Activated CD4-positive, alpha-beta T cell treated with anti-CD3 and anti-CD28 coated beads for 36 hours (primary cell): ENCODE results near the gene ZNF598. TPM values are rescaled to one million over a fixed set of nuclear protein-coding genes. Genes with fewer than 3 reads are reported as not detected.

ENCODE experiments used
- ATAC-seq: fragments of 200-7000 bp; cut with Tn5 transposase; one replicate; pipeline ENCODE4 v1.10.0; 2021; ENCODE audit warnings: mild to moderate bottlenecking, moderate library complexity
- CTCF ChIA-PET: fragments of 350-600 bp; sonication (Branson Sonifier 250); formaldehyde crosslinking; loops from one replicate; lab custom pipeline; 2021; ENCODE audit warnings: antibody characterized with exemption; lab: Charles Lee
- POLR2A ChIA-PET: fragments of 350-600 bp; sonication (Branson Sonifier 250); formaldehyde crosslinking; loops from one replicate; lab custom pipeline; 2021; ENCODE audit warnings: antibody characterized with exemption, inconsistent platforms; lab: Charles Lee
- DNase-seq: peaks from one replicate; pipeline ENCODE4 v3.0.0-alpha.2; 2020
- H3K27ac Mint-ChIP-seq: one replicate; pipeline ENCODE4 v1.8.0; 2021; ENCODE audit warnings: mixed read lengths
- H3K27me3 Mint-ChIP-seq: one replicate; pipeline ENCODE4 v1.8.0; 2021; ENCODE audit warnings: mixed read lengths
- H3K36me3 Mint-ChIP-seq: one replicate; pipeline ENCODE4 v1.8.0; 2021; ENCODE audit warnings: low read depth, mixed read lengths
- H3K4me1 Mint-ChIP-seq: one replicate; pipeline ENCODE4 v1.8.0; 2021; ENCODE audit warnings: mixed read lengths
- H3K4me3 Mint-ChIP-seq: one replicate; pipeline ENCODE4 v1.8.0; 2021; ENCODE audit warnings: mild to moderate bottlenecking, moderate library complexity, mixed read lengths
- H3K9me3 Mint-ChIP-seq: one replicate; pipeline ENCODE4 v1.8.0; 2021; ENCODE audit warnings: low read depth, mixed read lengths
- intact Hi-C, 2 experiments: fragments of 100-400 bp; cut with DNase I in 1 of 2; cut with micrococcal nuclease in 1 of 2; formaldehyde crosslinking; loops; one replicate each; pipeline versions ENCODE4 v1.14.2 to v1.15.1; 2022 to 2024; cut with DNase I, micrococcal nuclease
- total RNA-seq, 2 experiments: library from RNA; stranded (reverse); gene quantifications; one replicate each; pipeline ENCODE4 v1.2.3, GENCODE V29; 2021

The ZNF598 gene
- total RNA-seq, 2 experiments from 2014 or later, result 64.6 to 69.8 TPM

- Mint-ChIP-seq H3K4me1 (peaks cover 10% of the 10 kb centered on the region), H3K4me3 (peak overlapping the region; percentile 29), H3K27me3 (peaks cover 17% of the 10 kb centered on the region), H3K36me3 (no peaks in the 10 kb centered on the region), H3K9me3 (no peaks in the 10 kb centered on the region), H3K27ac (no peak overlapping the region)
- no peak for ATAC-seq
- DNase-seq, result no peak
- POLR2A ChIA-PET, result no interaction called here
- intact Hi-C loops, result loop anchor here in 1 of 2 experiments (10.0 kb wide), 1 partner anchor 459 kb away; no protein-coding TSS in a partner anchor
- CTCF ChIA-PET, result no interaction called here
These were observed 16.3 kb upstream of the ZNF598 start for GRCh38 chr16:2025878-2026460.

GRCh38 chr16:2025251-2025650 is 15.6 kb upstream of the ZNF598 start:
- Mint-ChIP-seq H3K36me3 (no peaks in the 10 kb centered on the region), H3K9me3 (no peaks in the 10 kb centered on the region), H3K4me1 (peaks cover 15% of the 10 kb centered on the region), H3K4me3 (no peak overlapping the region), H3K27me3 (peaks cover 19% of the 10 kb centered on the region), H3K27ac (no peak overlapping the region)
- ATAC-seq (no peak), DNase-seq (no peak)
- intact Hi-C loops, result loop anchor here in 1 of 2 experiments (10.0 kb wide), 1 partner anchor 460 kb away; no protein-coding TSS in a partner anchor
- ChIA-PET CTCF (interaction anchor here (1.4 kb wide), 1 partner anchor 115 kb away, joined by 4 read pairs; no protein-coding TSS in a partner anchor), POLR2A (interaction anchor here (0.6 kb wide), 1 partner anchor 127 kb away, joined by 4 read pairs; no protein-coding TSS in a partner anchor)

GRCh38 chr16:2024032-2024420 is 14.4 kb upstream of the ZNF598 start:
- Mint-ChIP-seq H3K4me3 (no peak overlapping the region), H3K36me3 (no peaks in the 10 kb centered on the region), H3K9me3 (no peaks in the 10 kb centered on the region), H3K27ac (peak overlapping the region; percentile 60), H3K27me3 (peaks cover 23% of the 10 kb centered on the region), H3K4me1 (peaks cover 15% of the 10 kb centered on the region)
- intact Hi-C loops, result loop anchor here (5.0 to 10.0 kb wide), 2 partner anchors 38 to 461 kb away; no protein-coding TSS in a partner anchor
- ATAC-seq (no peak), DNase-seq (no peak)
- ChIA-PET CTCF (interaction anchor here (1.2 to 1.5 kb wide), 2 partner anchors 9 to 112 kb away, joined by 4 read pairs; partner anchors contain the start of gene PKD1), POLR2A (interaction anchor here (1.1 kb wide), 1 partner anchor 131 kb away, joined by 4 read pairs; the partner anchor contains the start of gene TRAF7)

GRCh38 chr16:2023092-2024031 is 13.7 kb upstream of the ZNF598 start:
- Mint-ChIP-seq H3K36me3 (no peaks in the 10 kb centered on the region), H3K9me3 (no peaks in the 10 kb centered on the region), H3K27ac (no peak overlapping the region), H3K4me3 (peak overlapping the region; percentile 46), H3K27me3 (peaks cover 27% of the 10 kb centered on the region), H3K4me1 (peaks cover 15% of the 10 kb centered on the region)
- peak; percentile 97 for DNase-seq
- POLR2A ChIA-PET, result interaction anchor here (1.1 to 1.6 kb wide), 2 partner anchors 132 kb away, joined by 4 to 5 read pairs; partner anchors contain the start of gene TRAF7
- peak; percentile 86 for ATAC-seq
- intact Hi-C loops, result loop anchor here (1.0 to 10.0 kb wide), 14 partner anchors 13 to 478 kb away; partner anchors contain the start of genes CCNF (in 1 of the 2), ECI1 (in 1 of the 2), NTHL1 (in 1 of the 2) and RNPS1 (in 1 of the 2)
- CTCF ChIA-PET, result interaction anchor here (0.6 to 3.4 kb wide), 11 partner anchors 9 to 132 kb away, joined by 3 to 42 read pairs (median 4); partner anchors contain the start of genes HS3ST6, NTHL1, PKD1 and TRAF7

GRCh38 chr16:2022723-2023091 is 13.1 kb upstream of the ZNF598 start:
- Mint-ChIP-seq H3K27ac (no peak overlapping the region), H3K4me1 (peaks cover 15% of the 10 kb centered on the region), H3K4me3 (peak overlapping the region; percentile 46), H3K27me3 (peaks cover 29% of the 10 kb centered on the region), H3K9me3 (no peaks in the 10 kb centered on the region), H3K36me3 (no peaks in the 10 kb centered on the region)
- ATAC-seq (peak; percentile 35), DNase-seq (no peak)
- CTCF ChIA-PET, result interaction anchor here (0.6 to 3.4 kb wide), 13 partner anchors 9 to 408 kb away, joined by 3 to 42 read pairs (median 3); partner anchors contain the start of genes HS3ST6, NTHL1, TRAF7 and TSC2
- intact Hi-C loops, result loop anchor here (1.0 to 10.0 kb wide), 14 partner anchors 12 to 479 kb away; partner anchors contain the start of genes CCNF (in 1 of the 2), ECI1 (in 1 of the 2), NTHL1 (in 1 of the 2) and RNPS1 (in 1 of the 2)
- POLR2A ChIA-PET, result interaction anchor here (0.6 to 1.6 kb wide), 2 partner anchors 27 to 133 kb away, joined by 3 to 5 read pairs; partner anchors contain the start of gene TRAF7

- ChIA-PET CTCF (interaction anchor here (0.5 to 3.4 kb wide), 4 partner anchors 16 to 120 kb away, joined by 3 to 42 read pairs (median 3); partner anchors contain the start of gene NOXO1), POLR2A (interaction anchor here (1.2 kb wide), 1 partner anchor 135 kb away, joined by 4 read pairs; the partner anchor contains the start of gene TRAF7)
- ATAC-seq (no peak), DNase-seq (peak; percentile 41)
- Mint-ChIP-seq H3K27ac (no peak overlapping the region), H3K36me3 (no peaks in the 10 kb centered on the region), H3K4me1 (peaks cover 15% of the 10 kb centered on the region), H3K27me3 (peaks cover 22% of the 10 kb centered on the region), H3K9me3 (no peaks in the 10 kb centered on the region), H3K4me3 (no peak overlapping the region)
- intact Hi-C loops, result loop anchor here (5.0 to 10.0 kb wide), 2 partner anchors 42 to 465 kb away; no protein-coding TSS in a partner anchor
These were observed 10.6 kb upstream of the ZNF598 start for GRCh38 chr16:2019921-2020831.

GRCh38 chr16:2019518-2019920 is 9.9 kb upstream of the ZNF598 start, which contains the start of gene NPW:
Gene NPW (plus strand): TSS chr16:2019785.
- ATAC-seq (no peak), DNase-seq (peak; percentile 58)
- intact Hi-C loops, result no loop called here
- Mint-ChIP-seq H3K27me3 (peaks cover 22% of the 10 kb centered on the region), H3K4me1 (peaks cover 15% of the 10 kb centered on the region), H3K27ac (no peak within 1 kb of the TSS), H3K9me3 (no peaks in the 10 kb centered on the region), H3K36me3 (no peaks in the 10 kb centered on the region), H3K4me3 (no peak within 1 kb of the TSS)
- CTCF ChIA-PET, result interaction anchor here (0.5 to 1.5 kb wide), 2 partner anchors 38 to 121 kb away, joined by 3 to 7 read pairs; partner anchors contain the start of gene NOXO1
- POLR2A ChIA-PET, result interaction anchor here (1.2 kb wide), 1 partner anchor 136 kb away, joined by 4 read pairs; the partner anchor contains the start of gene TRAF7

- intact Hi-C loops, result no loop called here
- no peaks in the 10 kb centered on the region for H3K36me3 Mint-ChIP-seq
- CTCF ChIA-PET, result interaction anchor here (1.3 to 1.7 kb wide), 3 partner anchors 13 to 125 kb away, joined by 5 to 8 read pairs (median 6); no protein-coding TSS in a partner anchor
- H3K4me1 Mint-ChIP-seq, result peaks cover 5% of the 10 kb centered on the region
- DNase-seq (peak; percentile 48), ATAC-seq (peak; percentile 42)
- no peak overlapping the region for H3K27ac Mint-ChIP-seq
- H3K9me3 Mint-ChIP-seq, result no peaks in the 10 kb centered on the region
- no peak overlapping the region for H3K4me3 Mint-ChIP-seq
- peaks cover 14% of the 10 kb centered on the region for H3K27me3 Mint-ChIP-seq
- POLR2A ChIA-PET, result interaction anchor here (1.2 kb wide), 1 partner anchor 139 kb away, joined by 4 read pairs; the partner anchor contains the start of gene TRAF7
These were observed 6.8 kb upstream of the ZNF598 start for GRCh38 chr16:2016407-2016922.

GRCh38 chr16:2015947-2016208 is 6.3 kb upstream of the ZNF598 start:
- CTCF ChIA-PET, result interaction anchor here (1.3 to 1.7 kb wide), 3 partner anchors 12 to 125 kb away, joined by 5 to 8 read pairs (median 6); no protein-coding TSS in a partner anchor

More at GRCh38 chr16:2015947-2016208, 6.3 kb upstream of the ZNF598 start:
- peaks cover 4% of the 10 kb centered on the region for H3K4me1 Mint-ChIP-seq
- DNase-seq (no peak), ATAC-seq (no peak)
- peaks cover 12% of the 10 kb centered on the region for H3K27me3 Mint-ChIP-seq
- intact Hi-C loops, result no loop called here
- no peaks in the 10 kb centered on the region for H3K36me3 Mint-ChIP-seq
- H3K4me3 Mint-ChIP-seq, result no peak overlapping the region
- H3K9me3 Mint-ChIP-seq, result no peaks in the 10 kb centered on the region
- POLR2A ChIA-PET, result interaction anchor here (1.2 kb wide), 1 partner anchor 139 kb away, joined by 4 read pairs; the partner anchor contains the start of gene TRAF7
- no peak overlapping the region for H3K27ac Mint-ChIP-seq
